H1 (cell line): ENCODE data around the gene COLQ. TPM values are rescaled to one million over a fixed set of nuclear protein-coding genes. Genes with fewer than 3 reads are reported as not detected.

Source experiments
- BRCA1 ChIP-seq: IDR thresholded peaks from 2 replicates; pipeline ENCODE4 v1.6.1; 2012; ENCODE audit warnings: low read depth, low read length, improper control_type of control experiment
- KDM5A ChIP-seq: fragments of 200-600 bp; IDR thresholded peaks from 2 replicates; pipeline ENCODE4 v1.7.1; 2012; ENCODE audit warnings: mild to moderate bottlenecking, low read length, inconsistent platforms, mixed read lengths
- PHF8 ChIP-seq: fragments of 200-600 bp; sonication (generic); conservative IDR thresholded peaks from 2 replicates; pipeline ENCODE4 v1.7.1; 2012; ENCODE audit warnings: low read depth, mild to moderate bottlenecking, inconsistent platforms, low read length, moderate library complexity
- SRF ChIP-seq: IDR thresholded peaks from 2 replicates; pipeline ENCODE4 v1.6.1; 2011; ENCODE audit warnings: mild to moderate bottlenecking, low read depth, low read length, moderate library complexity
- polyA plus RNA-seq, 7 experiments: library from polyadenylated mRNA; depleted of rRNA in 3 of 7; stranded (reverse) in 5 of 7; unstranded in 2 of 7; fragments of >200 nt in 5 of 7; fragments of 200-250 nt in 2 of 7; gene quantifications; 1 replicate in 5 of 7; 2 replicates in 1 of 7; 4 replicates in 1 of 7; pipeline versions ENCODE4 v1.2.1 to v1.2.3, GENCODE V29; 2011 to 2013; ENCODE audit warnings: missing spikeins in 2 of 7, mixed read lengths in 2 of 7
- total RNA-seq: library from RNA; stranded (reverse); fragmentation: NEBNext Ultra II Directional; extraction: Animal tissue kit (Norgen Biotek cat#: 25700); gene quantifications from 2 replicates; pipeline ENCODE4 v1.2.1, GENCODE V29; 2021

Gene COLQ
- total and polyA plus RNA-seq, 2 of the 8 experiments (the other 6 are each of a cell fraction or from before 2014, with no cell fraction given) = 1.5 to 1.9 TPM

DNA sequence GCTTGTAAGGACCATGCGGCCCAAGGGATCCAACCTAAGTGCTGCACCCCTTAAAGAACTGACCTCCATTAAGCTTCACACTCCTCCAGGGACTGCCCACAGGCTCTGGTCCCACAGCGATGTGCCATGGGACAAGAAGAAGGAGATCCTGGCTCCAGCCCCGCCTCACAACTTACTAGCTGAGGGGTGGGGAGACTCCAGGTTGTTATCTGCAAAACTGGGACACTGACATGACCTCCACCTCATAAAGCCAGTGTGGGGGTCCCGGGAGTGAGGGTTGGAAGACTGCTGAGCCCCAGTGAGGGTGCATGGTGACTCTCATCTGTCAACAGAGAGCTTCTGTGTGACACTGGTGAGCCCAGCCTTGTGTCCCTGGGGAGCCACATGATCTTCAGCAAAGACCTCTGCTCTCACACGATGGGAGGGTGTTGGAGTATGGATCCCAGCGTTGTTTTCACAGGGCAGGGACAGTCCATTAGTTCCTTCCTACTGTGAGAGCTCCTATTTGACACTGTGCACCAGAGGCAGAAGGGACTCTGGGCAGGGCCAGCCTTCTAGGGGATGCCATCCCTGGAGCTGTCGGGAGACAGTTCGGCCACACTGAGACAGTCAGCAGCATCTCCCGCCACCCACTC is 67.4 kb downstream of the COLQ start (continued):
- TF ChIP-seq PHF8 (no peak), SRF (no peak), BRCA1 (no peak), KDM5A (no peak)
